ENCODE measurements around the gene CD99L2.

DNA sequence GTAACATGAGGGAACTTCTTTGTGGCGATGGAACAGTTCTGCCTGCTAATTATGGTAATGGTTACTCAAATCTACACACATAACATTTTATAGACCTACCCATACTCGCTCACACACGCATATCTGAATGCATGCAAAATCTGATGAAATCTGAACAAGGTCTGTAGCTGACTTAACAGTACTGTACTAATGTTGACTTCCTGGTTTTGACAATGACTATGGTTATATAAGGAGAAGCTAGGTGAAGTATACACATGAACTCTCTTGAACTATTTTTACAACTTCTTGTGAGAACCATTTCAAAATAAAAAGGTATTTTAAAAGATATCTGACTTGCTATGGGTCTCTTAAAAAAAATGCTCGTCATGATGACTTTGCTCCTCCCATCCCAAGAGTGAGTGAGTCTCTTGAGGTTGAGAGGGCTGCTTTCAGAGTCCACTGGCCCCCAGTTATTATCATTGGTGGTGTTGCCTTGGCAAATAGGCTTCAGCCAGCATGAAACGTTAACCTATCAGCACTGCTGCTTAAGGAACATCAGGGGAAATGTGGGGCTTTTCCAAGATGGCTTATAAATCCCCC is 105.4 kb downstream of the CD99L2 start:
- TF ChIP-seq CTCF (IDR thresholded peaks at IDR 0.05) (no peak), POLR2AphosphoS5 (IDR thresholded peaks at IDR 0.05) (no peak)
